ENCODE results near the gene SHB.
"Not testable (repeated sequence)": the region's sequence is repeated elsewhere in the genome, so short reads cannot be mapped to it uniquely, and the experiment has no call there.

The SHB gene

DNA sequence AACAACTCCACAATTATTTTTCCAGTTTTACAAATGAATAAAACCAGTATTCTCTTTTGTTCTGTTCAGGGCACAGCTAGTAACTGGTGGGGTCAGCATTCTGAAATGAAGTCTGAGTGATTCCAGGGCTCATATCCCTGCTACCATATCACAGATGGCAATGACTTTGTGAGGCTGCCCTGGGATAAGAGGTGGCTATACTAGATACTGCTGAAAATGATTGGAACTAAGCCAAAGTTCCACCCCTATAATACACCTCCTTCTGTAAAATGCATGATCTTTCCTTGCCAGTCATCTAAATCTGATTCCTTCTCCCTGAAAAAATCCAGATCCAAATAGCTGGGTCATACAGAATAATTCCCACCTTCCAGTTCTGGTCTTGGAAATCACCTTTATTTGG is 179.5 kb downstream of the SHB start:
- Mint-ChIP-seq H3K27me3 (no peaks in the 10 kb centered on the region), H3K27ac (no peak overlapping the region), H3K4me1 (no peaks in the 10 kb centered on the region), H3K9me3 (no peaks in the 10 kb centered on the region), H3K4me3 (no peak overlapping the region)
- ATAC-seq (no peak), DNase-seq (no peak)

GRCh38 chr9:37887977-37888583 is 180.9 kb downstream of the SHB start:
- not testable (repeated sequence) for H3K9me3 Mint-ChIP-seq, H3K27me3 Mint-ChIP-seq, H3K4me1 Mint-ChIP-seq, H3K27ac Mint-ChIP-seq, ATAC-seq, DNase-seq, H3K4me3 Mint-ChIP-seq

DNA sequence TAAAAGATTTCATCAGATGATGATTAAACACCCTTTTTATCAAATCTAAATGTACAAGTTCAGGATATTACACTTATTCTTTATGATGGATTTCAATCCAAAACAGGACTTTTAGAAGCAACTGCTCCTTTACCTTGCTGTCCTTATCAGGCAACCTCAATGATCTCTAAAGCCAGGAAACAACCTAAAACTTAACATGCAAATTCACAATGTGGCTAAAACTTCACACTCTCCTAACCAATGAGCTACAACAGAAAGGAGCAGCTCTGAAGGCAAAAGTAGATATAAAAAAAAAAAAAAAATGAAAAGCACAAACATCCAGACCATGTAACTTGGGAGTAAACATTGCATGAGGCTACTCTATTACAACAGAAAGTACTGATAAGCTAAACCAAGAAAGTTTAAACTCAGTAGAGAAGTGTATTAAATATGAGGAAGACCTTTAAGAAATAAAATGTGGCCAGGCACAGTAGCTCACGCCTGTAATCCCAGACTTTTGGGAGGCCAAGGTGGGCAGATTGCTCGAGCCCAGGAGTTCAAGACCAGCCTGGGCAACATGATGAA is 188.0 kb downstream of the SHB start:
- DNase-seq = no peak
- ATAC-seq = no peak
- H3K9me3 Mint-ChIP-seq = no peaks in the 10 kb centered on the region
- no peaks in the 10 kb centered on the region for H3K4me1 Mint-ChIP-seq
- H3K4me3 Mint-ChIP-seq = no peak overlapping the region
- H3K27ac Mint-ChIP-seq = no peak overlapping the region
- no peaks in the 10 kb centered on the region for H3K27me3 Mint-ChIP-seq

DNA sequence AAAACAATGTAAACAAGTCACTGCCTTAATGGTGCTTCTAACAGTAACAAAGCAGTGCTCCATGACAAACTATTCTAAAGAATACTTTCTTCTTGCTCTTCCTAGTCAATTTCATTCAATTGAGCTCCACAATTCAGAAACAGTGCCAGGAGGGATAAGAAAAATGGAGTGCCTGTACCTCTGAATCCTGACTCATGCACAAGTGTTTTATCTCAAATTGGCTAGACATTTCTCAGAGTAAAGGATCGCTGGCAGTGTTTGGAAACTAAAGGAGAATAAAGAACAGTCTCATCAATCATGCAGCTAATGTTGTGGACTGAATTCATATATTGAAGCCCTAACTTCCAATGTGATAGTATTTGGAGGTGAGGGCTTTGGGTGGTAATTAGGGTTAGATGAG is 192.7 kb downstream of the SHB start:
- no peaks in the 10 kb centered on the region for H3K9me3 Mint-ChIP-seq
- H3K27me3 Mint-ChIP-seq = no peaks in the 10 kb centered on the region
- DNase-seq = no peak
- no peak overlapping the region for H3K4me3 Mint-ChIP-seq
- ATAC-seq = no peak
- no peaks in the 10 kb centered on the region for H3K4me1 Mint-ChIP-seq
- H3K27ac Mint-ChIP-seq = no peak overlapping the region

DNA sequence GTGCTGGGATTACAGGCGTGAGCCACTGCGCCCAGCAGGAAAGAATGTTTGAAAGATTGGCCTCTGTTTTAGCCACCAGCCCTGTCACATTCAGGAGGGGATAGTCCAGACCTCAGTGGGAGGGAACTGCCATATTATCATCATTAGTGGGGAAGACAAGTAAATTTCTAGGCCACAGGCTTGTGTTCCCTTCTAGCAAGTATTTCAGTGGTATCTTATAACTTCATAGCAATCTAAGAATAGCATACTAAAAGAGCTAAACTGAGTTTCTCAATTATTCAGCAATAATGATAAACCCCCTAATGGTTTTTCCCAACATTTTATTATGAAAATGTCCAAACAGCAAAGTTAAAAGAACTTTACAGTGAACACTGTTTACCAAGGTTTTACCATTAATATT is 195.1 kb downstream of the SHB start:
- no peak for ATAC-seq
- H3K9me3 Mint-ChIP-seq = no peaks in the 10 kb centered on the region
- no peak overlapping the region for H3K27ac Mint-ChIP-seq
- no peaks in the 10 kb centered on the region for H3K27me3 Mint-ChIP-seq
- H3K4me3 Mint-ChIP-seq = no peak overlapping the region
- DNase-seq = no peak
- H3K4me1 Mint-ChIP-seq = no peaks in the 10 kb centered on the region

GRCh38 chr9:37870799-37871176 is 198.2 kb downstream of the SHB start:
- DNase-seq (no peak), ATAC-seq (no peak)
- H3K27ac Mint-ChIP-seq = no peak overlapping the region
- no peak overlapping the region for H3K4me3 Mint-ChIP-seq
- H3K4me1 Mint-ChIP-seq = no peaks in the 10 kb centered on the region
- no peaks in the 10 kb centered on the region for H3K9me3 Mint-ChIP-seq
- H3K27me3 Mint-ChIP-seq = no peaks in the 10 kb centered on the region

- no peak for DNase-seq
- no peak overlapping the region for H3K4me3 Mint-ChIP-seq
- H3K27me3 Mint-ChIP-seq = no peaks in the 10 kb centered on the region
- no peaks in the 10 kb centered on the region for H3K9me3 Mint-ChIP-seq
- no peak for ATAC-seq
- no peak overlapping the region for H3K27ac Mint-ChIP-seq
- H3K4me1 Mint-ChIP-seq = no peaks in the 10 kb centered on the region
These were observed 198.8 kb downstream of the SHB start for GRCh38 chr9:37870081-37870798.
